Measurements from ENCODE around the gene LAMA2.

LAMA2 gene

DNA sequence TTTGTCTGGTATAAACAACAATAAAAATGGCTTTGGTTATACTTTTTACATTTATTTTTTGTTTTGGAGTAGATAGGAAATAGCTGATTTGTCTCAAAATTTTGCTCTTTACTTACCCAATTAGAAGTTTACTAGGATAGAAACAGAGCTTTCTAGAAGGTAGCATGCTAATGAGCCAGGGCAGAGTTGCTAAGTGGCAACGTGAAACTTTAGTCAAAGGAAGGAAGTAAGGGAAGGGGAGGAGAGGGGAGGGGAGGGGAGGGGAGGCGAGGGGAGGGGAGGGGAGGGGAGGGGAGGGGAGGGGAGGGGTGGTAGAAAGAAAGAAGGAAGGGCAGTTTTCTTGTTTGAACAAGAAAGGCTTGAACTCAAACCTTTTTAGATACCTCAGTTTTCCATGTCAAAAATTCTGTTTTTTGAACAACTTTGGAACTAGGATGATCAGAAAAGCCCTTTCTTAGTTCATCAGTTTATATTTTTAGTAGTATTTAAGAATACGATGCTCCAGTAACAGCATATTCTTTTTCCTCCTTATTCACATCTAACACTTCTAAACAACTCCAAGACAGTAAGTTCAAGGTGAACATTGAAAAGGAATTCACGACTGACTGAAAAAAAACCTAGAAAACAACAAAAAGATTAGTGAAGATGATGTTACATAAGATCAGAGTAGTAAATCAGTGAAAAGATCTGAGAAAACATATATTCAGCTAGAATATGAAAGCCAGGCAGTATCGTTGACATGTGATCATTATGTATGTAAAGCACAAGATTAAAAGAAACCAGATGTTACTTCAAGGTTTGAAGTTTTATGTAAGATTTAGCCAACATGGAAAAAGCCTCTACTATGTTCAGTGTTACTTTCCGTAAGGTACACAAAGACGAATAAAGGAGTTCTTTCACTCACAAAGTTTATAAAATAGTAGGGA lies 563.6 kb downstream of the LAMA2 start:
- DNase-seq (ENCODE audit: low spot score): no peak

- no peak for DNase-seq (ENCODE audit: low spot score)
Measured at GRCh38 chr6:129447198-129447565, 564.2 kb downstream of the LAMA2 start.

DNA sequence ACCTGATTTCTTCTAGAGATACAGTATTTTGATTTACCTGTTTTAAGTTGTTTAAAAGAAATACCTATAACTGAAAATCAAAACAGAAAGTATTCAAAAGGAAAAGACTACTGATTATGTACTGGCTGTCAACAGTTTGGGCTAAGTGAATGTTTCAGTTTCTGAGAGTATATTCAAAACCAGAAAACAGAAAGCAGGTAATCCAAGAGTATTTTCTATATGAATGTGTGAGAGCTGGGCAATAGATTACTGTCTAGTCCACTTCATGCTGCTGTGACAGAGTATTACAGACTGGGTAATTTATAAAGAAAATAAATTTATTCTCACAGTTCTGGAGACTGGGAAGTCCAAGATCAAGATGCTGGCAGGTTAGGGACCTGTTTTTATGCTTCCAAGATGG lies 566.0 kb downstream of the LAMA2 start:
- DNase-seq (ENCODE audit: low spot score): no peak

- no peak for DNase-seq (ENCODE audit: low spot score)
Measured at GRCh38 chr6:129451187-129451586, 568.2 kb downstream of the LAMA2 start.

DNA sequence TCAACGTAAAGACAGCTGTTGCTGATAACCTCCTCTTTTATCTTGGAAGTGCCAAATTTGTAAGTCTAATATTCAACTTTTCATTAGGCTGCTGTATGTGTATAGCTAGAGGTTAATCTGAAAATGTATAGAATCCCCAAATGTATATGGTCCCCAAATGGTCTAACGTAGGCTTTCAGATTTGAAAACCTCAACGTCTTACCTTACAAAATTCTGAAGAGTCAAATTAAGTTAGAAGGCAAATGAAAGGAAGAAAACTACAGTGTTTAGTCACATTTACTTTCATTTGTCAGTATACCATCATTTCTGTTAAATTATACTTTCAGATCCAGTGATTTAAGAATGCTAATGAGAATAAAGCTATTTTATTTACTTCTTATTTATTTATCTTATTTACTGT lies 570.1 kb downstream of the LAMA2 start:
- no peak for DNase-seq (ENCODE audit: low spot score)

DNA sequence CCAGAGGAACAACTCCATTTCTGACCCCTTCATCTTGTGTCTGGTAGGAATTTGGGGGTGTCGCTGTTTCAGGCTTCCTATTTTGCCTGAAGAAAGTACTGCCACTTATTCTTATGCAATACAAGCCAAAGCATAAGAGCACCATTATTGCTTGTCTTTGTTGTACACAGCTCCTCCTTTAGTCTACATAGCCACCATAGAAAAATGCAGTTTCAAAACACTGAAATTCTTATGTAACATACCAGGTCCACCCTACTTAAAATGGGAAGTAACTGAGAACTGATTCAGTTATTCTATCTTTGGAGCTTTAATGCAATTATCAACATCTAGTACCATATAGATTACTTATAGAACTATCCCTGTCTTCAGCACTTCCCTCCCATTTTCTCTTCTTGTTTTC lies 571.5 kb downstream of the LAMA2 start:
- no peak for DNase-seq (ENCODE audit: low spot score)

GRCh38 chr6:129455126-129455769 lies 572.3 kb downstream of the LAMA2 start:
- DNase-seq (ENCODE audit: low spot score): no peak

DNA sequence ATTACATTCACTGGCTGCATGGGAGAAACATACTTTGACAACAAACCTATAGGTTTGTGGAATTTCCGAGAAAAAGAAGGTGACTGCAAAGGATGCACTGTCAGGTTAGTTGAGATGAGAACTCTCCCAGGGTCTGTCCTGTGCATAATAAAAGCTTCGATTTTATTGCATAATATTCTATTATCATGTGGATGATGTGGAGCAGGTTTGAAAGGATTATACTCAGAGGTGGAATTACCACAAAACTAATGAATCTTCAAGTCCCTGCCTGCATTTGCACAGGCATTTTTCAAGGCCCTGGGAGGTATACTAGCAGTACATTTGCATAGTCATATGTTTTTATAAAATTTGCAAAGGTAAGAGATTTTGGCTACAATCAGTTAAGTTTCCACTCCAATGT lies 577.3 kb downstream of the LAMA2 start:
- DNase-seq (ENCODE audit: low spot score): no peak

DNA sequence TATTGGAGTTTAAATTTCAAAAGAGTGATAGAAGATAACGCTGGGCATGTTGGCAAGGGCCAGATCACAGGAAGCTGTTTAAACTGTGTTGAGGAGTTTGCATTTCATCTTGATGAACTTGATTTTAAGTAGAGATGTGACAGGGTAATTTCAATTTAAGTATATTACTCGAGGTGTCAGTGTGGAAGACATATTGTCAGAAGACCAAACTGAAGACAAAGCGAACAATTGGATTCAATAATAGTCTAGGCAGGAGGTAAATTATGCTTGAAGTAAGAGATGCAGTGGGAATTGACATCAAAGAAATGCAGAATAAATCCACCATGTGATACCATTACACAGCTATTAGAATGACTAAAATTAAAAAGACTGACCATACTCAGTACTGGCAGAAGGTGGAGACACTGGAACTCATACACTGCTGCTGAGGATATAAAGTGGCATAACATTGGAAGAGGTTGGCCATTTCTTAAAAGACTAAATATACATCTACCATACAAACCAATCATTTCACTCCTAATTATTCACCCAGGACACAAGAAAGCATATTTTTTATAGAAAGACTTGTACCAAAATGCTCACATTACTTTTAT lies 586.2 kb downstream of the LAMA2 start:
- DNase-seq (ENCODE audit: low spot score): peak; percentile 3

- no peak for DNase-seq (ENCODE audit: low spot score)
Measured at GRCh38 chr6:129472239-129472638, 589.3 kb downstream of the LAMA2 start.

GRCh38 chr6:129473546-129473945 lies 590.6 kb downstream of the LAMA2 start:
- no peak for DNase-seq (ENCODE audit: low spot score)

- no peak for DNase-seq (ENCODE audit: low spot score)
Measured at GRCh38 chr6:129475477-129476247, 592.7 kb downstream of the LAMA2 start.

DNA sequence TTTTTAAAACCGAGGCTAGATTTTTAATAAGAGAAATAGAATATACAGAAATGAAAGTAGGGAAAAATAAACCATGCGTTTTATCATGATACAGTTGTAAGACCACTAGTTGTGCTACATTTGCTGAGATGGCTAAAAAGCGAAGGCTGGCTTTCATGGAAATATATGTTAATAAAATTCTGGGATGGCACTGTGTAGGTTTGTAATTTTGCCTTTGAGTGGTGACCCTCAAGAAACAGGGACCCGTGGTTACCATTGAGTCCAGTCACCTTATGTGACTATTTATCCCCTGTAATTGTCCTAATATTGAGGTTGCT lies 593.3 kb downstream of the LAMA2 start:
- DNase-seq (ENCODE audit: low spot score): no peak

- no peak for DNase-seq (ENCODE audit: low spot score)
Measured at GRCh38 chr6:129476810-129477209, 593.9 kb downstream of the LAMA2 start.

DNA sequence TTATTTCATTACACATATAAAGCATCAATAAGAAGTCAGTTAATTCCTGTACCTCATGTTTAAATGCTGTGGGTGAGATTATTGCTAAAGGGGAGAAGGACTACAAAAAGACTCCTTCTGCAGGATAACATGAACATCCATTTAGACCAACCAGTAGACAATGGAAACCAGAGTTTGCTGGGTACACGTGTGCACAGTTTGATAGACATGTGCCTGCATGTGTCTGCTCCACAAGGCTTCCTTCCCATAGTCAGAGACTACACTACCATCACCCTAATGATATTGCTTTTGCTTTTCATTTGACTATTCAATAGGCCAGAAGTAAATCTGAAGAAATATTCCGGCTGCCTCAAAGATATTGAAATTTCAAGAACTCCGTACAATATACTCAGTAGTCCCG lies 595.4 kb downstream of the LAMA2 start:
- DNase-seq (ENCODE audit: low spot score): no peak

DNA sequence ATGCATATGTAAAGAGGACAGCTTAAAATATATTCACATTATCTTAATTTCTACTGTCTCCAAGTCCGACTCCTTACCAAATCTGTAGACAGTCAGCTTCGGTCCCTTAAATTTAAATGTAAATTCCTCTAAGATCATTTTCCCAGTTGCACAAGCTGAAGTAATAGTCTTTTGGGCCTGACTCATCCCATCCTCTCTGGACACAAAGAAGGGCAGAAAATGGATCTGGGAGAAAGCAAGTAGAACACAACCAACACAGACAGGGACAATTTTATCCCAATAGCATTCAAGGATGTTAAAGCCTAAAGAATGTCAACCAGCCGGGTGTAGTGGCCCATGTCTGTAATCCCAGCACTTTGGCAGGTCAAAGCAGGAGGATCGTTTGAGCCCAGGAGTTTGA lies 598.8 kb downstream of the LAMA2 start:
- no peak for DNase-seq (ENCODE audit: low spot score)

DNA sequence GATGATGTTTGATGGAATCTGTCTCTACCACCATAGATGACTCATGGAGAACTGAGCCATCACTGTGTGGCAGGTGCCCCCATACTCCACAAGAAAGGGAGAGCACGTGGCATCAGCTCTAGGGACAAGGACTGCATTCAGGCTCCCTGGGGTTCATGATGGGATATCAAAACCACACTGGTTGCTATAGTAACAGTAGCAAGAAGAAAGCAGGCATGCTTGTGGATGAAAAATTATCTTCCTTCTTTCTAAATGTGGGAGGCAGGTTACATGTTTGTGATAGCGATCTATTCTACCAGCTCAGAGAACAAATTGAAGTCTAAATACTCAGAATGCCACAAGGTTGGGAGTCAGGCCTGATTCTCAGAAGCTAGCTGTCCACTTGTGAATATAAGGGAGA lies 602.8 kb downstream of the LAMA2 start:
- DNase-seq (ENCODE audit: low spot score): no peak

DNA sequence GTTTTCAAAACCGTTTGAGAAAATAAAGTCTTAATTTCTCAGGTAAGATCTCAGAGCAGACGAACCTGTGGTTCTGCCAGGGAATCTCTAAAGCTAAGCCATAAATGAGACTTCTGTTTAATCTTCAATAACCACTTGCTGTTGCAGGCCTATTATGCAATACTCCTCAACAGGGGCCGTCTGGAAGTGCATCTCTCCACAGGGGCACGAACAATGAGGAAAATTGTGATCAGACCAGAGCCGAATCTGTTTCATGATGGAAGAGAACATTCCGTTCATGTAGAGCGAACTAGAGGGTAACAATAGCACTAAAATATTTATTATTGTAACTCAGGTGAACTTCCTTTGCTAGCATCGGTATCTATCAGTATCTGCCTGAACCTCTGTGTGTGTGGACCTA lies 603.4 kb downstream of the LAMA2 start:
- DNase-seq (ENCODE audit: low spot score): no peak

- no peak for DNase-seq (ENCODE audit: low spot score)
Measured at GRCh38 chr6:129488313-129488712, 605.4 kb downstream of the LAMA2 start.

DNA sequence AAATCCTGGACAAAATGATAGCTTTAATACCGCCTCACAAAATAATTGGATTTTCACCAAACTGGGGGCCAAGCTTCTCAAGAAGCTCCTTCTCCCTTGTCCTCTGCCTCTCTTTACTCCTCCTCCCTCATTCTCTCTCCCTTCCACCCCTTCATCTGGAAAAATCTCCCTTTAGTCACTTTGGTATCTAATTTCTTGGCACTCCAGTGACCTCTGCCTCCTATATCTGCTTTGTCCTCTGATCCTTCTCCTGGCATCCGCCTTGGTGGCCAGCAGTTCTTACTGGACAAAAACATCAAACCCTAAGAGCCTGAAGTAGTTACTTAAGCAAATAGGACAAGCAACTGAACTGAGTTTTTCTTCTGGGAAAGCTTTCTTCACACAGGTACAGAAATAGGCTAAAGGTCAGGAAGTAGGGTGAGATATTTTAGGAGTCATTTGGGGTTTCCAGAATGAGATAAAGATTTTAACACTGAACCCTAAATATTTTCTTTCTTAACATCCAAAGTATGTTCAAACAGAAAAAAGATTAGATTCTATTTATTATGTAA lies 606.4 kb downstream of the LAMA2 start:
- no peak for DNase-seq (ENCODE audit: low spot score)

DNA sequence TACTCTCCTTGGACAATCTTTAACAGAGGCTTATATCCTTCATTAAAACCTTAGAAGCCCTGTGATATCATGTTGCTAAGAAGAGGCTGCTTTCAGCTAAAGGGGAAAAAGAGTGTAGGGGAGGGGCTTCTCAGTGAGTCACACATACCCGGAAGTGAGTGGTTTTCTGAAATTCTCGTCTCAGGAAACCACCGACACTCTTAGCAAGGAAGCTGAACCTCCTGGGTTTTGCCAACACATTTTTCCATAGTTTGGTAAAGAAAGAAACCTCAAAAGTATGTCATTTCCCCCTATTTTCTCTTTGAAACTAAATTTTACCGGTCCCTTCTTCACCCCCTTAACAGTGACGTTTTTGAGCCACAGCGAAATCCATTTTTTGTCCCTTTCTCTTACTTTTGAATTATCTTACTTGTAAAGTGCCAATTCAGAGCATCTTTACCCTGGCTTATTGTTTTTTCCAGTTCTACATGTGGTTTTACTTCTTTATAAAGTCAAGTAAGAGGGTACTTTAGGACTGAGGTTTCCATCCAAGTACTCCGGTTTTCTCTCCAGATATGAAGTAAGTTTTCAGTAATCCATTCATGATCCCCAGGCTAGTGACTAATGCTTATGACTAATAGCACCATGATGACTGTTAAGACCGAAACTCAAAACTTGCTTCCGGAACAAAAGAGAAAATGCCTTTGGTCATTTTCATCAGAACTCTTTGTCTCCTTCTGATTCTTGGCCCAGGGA lies 607.8 kb downstream of the LAMA2 start:
- DNase-seq (ENCODE audit: low spot score): peak; percentile 92

DNA sequence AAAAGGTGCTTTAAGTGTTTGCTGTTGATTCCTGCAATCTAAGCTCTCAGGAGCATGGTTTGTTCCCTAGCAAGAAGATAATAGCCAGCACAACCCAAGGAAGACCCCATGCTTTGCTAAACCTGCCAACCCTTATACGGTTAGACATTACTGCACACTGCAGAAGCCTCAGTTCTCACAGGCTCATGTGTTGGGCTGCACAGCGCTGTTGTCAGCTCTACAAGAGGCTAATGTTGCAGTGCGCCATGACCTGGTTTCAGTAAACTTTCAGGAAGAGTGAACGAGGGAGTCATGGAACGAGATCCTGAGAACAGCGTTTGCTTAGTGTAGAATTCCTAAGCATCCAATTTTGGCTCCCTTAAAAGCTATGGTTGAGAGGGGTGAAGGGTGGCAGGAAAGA lies 608.5 kb downstream of the LAMA2 start:
- no peak for DNase-seq (ENCODE audit: low spot score)

Data from RKO (cell line).